HG03439 (cell line): Measurements from ENCODE around the gene CFAP46.
"Not testable (repeated sequence)": the region's sequence is repeated elsewhere in the genome, so short reads cannot be mapped to it uniquely, and the experiment has no call there.

ENCODE experiments used
- ATAC-seq: cut with Tn5 transposase; IDR thresholded peaks from one replicate; pipeline ENCODE4 v1.9.1; 2021; ENCODE audit warnings: mild to moderate bottlenecking, moderate library complexity; ENCODE audit not compliant: unreplicated experiment

The CFAP46 gene

DNA sequence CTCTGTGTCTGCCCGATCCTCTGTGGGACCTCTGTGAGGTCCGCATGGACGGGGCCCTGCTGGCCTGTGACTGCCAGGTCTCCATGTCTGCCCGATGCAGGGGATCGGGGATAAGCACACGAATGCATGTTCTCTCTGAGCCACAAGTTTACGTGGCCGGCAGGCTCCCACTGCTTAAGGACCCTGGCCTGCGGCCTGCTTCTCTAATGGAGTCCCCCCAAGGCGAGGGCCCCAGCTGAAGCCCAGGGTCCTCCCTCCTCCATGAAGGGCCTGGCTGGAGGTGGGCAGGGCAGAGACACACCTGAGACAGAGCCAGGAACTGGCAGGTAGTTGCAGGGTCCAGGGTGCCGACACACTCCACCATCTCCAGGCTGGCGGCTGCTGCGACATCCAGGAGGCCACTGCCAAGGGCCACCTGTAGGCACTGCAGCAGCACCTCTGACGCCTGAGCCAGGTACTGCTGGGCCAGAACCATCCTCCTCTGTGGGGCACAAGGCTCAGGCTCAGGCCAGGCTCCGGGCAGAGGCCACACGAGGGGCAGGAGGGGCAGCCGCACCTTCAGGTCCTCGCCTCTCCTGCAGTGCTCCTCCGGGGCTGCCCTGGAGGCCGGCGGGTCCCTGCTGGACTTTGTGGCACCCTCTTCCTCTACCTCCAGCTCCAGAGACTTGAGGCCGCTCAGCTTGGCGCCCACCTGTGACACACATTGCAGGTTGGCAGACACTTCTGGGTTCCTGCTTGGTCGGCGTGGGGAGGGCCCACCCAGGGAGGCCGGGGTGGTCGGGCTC, 95.5 kb downstream of the CFAP46 start:
- no peak for ATAC-seq

GRCh38 chr10:132845780-132846595, 96.4 kb downstream of the CFAP46 start:
- no peak for ATAC-seq

DNA sequence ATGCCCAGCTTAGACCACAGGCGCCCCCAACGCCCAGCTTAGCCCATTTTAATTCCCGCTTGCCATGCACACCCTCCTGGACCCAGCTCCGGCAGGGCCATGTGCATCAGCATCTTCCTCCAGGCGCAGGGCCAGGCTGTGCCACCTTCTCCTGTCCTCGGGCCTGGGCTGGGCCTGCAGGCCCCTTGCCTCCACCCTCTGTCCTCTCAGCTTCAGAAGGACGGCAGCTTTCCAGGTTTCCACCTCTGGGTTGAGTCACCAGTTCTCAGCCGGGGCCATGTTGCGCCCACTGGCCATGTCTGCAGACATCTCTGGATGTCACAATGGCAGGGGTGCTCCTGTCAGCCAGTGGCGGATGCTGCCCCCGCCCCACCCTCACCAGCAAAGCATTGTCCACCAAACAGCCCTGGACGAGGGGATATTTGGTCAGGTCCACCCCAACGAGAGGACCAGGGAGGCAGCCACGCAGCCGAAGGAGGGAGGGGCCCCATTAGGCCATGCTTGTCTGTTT, 97.3 kb downstream of the CFAP46 start:
- ATAC-seq = no peak

GRCh38 chr10:132844069-132844809, 98.1 kb downstream of the CFAP46 start:
- ATAC-seq = no peak

DNA sequence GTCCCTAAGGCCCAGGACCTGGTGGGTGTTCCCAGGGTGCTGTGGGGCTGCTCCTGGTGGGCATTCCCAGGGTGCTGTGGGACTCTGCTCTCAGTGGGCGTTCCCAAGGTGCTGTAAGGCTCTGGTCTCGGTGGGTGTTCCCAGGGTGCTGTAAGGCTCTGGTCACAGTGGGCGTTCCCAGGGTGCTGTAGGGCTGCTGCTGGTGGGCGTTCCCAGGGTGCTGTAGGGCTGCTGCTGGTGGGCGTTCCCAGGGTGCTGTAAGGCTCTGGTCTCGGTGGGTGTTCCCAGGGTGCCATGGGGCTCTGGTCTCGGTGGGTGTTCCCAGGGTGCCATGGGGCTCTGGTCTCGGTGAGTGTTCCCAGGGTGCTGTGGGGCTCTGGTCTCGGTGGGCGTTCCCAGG, 99.1 kb downstream of the CFAP46 start:
- ATAC-seq = not testable (repeated sequence)

DNA sequence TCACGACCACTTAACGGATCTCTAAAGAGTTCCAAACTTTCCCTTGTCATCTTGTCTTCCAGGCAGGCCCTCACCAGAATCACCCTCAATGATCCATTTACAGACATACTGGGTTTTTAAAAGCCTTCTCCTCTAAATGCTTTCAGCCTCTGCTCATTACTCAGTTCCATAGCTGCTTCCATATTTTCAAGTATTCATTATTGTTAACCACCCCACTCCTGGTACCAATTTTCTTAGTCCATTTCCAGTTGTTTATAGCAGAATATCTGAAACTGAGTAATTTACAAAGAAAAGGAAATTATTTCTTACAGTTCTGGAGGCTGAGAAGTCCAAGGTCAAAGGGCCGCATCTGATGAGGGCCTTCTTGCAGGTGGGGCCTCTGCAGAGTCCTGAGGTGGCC, 100.0 kb downstream of the CFAP46 start:
- ATAC-seq = no peak

DNA sequence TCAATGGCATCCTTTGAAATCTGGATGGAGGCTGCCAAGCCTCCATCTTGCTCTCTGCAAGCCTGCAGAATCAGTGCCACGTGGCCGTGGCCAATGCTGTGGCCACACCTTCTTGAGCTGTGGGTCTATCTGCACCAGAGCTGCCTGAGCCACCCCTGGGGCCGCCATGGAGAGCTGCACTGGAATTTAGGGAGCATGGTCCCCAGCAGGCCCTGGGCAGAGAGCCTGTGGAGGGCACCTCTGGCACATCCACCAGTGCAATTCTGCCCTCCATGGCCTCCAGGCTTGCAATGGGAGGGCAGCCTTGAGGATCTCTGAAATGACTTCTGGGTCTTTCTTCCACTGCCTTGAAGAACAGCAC, 100.8 kb downstream of the CFAP46 start:
- ATAC-seq = no peak

- no peak for ATAC-seq
Measured at GRCh38 chr10:132840698-132841614, 101.4 kb downstream of the CFAP46 start.

DNA sequence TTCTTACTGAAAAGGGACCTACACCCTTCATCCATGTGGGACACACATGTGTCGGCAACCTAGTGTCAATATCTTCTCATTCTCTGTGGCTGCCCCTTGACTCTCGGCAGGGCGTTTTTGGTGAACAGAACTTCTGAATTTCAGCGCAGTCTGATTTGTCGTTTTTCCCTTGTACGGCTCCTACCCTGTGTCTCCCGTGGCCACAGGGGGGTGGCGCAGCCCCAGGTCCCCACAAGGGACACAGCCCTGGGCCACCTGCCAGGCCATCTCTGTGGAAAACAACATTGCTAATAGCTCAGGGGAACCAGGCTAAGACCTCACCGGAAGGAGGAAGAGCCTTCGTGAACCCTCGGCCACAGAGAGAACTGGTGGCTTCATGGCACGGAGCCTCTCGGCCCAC, 103.3 kb downstream of the CFAP46 start:
- no peak for ATAC-seq

GRCh38 chr10:132838346-132838970, 103.9 kb downstream of the CFAP46 start:
- no peak for ATAC-seq

- ATAC-seq = no peak
Measured at GRCh38 chr10:132837905-132838304, 104.5 kb downstream of the CFAP46 start.

- no peak for ATAC-seq
Measured at GRCh38 chr10:132836832-132837540, 105.4 kb downstream of the CFAP46 start.

GRCh38 chr10:132836248-132836831, 106.0 kb downstream of the CFAP46 start:
- ATAC-seq = no peak

GRCh38 chr10:132835848-132836233, 106.5 kb downstream of the CFAP46 start:
- ATAC-seq = no peak

DNA sequence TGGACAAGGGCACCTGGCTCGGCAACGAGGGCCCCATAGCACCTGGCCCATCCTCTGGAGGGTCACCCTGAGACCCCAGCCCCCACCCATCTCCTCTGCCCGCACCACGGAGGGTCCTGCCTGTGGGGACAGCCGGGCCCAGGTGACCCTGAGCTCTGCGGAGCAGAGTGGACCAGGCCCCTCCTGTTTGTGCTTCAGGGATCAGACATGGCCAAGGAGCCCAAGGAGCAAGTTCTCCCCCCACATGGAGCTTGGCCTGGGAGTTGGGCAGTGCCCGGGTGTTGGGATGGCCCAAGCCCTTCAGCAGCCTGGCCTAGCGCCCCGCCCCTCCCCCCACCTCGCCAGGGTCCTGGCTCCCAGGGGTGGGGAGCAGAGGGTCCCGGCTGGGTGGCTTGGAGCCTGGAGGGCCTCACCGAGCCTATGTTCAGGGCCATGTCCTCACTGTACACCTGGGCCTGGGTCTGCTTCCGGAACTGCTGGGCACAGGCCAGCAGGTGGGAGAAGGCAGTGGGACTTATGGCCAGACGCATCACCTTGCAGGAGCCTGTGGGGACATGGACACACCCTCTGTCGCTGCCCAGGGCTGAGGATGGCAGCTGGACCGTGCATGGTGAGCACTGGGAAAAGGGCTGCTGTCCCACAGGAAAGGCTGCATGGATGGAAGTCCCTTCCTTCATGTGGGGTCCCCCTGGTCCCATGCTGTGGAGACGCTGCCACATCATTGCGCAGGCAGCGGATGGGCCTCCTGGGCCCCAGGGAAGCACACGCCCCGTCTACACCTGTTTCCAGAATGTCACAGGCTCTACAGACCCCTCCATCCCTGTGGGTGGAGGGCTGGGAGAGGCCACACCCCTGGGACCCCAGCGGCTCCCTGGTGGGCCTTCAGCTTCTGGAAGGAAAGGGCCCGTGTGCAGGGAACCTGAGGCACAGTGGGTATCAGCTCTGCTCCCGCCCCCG, 107.2 kb downstream of the CFAP46 start:
- ATAC-seq = no peak

GRCh38 chr10:132834311-132834761, 108.0 kb downstream of the CFAP46 start:
- no peak for ATAC-seq

DNA sequence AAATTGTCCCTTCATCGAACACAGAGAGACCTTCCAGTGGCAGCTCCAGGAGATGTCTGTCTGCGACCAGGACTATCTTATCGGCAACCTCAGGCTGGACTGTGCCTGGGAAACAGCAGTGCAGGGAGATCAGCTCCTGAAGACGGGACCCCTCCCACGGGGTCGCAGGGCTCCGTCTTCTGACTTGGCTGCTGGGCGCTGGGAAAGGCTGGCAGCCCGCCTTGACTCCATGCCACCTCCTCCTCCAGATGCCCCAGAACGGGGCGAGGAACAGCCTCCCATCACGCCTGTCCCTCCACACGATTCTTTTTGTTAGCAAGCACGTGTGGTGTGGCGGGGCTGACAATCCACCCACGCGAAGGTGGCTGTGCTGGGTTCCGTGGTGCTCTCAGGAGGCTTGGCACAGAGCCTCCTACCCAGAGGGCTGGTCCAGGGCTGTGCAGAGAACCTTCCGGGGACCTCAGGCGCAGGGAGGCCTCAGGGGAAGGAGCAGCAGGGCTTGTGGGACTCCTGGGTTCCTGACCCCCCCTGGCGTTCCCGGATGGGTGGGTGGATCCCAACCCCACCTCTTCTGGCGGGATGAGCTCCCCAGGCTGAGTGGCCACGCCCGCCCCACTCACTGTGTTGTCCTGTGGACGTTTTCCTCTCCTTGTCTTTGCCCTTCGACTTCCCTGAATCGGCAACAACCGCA, 108.8 kb downstream of the CFAP46 start:
- ATAC-seq = no peak
